Neuronal stem cell (in vitro differentiated cells): ENCODE data around the gene FASTK.

Experiments
- DNase-seq: peaks from one replicate; pipeline ENCODE4 v3.0.0-alpha.2; 2013; ENCODE audit warnings: low spot score
- H2AFZ ChIP-seq: one replicate; pipeline ENCODE4 v1.6.1; 2013; ENCODE audit warnings: mild to moderate bottlenecking, low read length, inconsistent platforms
- H2AK5ac ChIP-seq: 2 replicates; pipeline ENCODE4 v1.6.1; 2013; ENCODE audit warnings: low read depth, mild to moderate bottlenecking, inconsistent platforms, low read length, moderate library complexity, mixed read lengths
- H2BK120ac ChIP-seq: 2 replicates; pipeline ENCODE4 v1.6.1; 2013; ENCODE audit warnings: low read depth, mild to moderate bottlenecking, inconsistent platforms, low read length, moderate library complexity, mixed read lengths
- H2BK12ac ChIP-seq: one replicate; pipeline ENCODE4 v1.6.1; 2013; ENCODE audit warnings: low read length, inconsistent platforms
- H2BK15ac ChIP-seq: 2 replicates; pipeline ENCODE4 v1.6.1; 2013; ENCODE audit warnings: mild to moderate bottlenecking, low read length, inconsistent platforms, mixed read lengths
- H2BK5ac ChIP-seq: one replicate; pipeline ENCODE4 v1.6.1; 2013; ENCODE audit warnings: inconsistent platforms, mild to moderate bottlenecking, low read length, moderate library complexity
- H3K14ac ChIP-seq: one replicate; pipeline ENCODE4 v1.6.1; 2013; ENCODE audit warnings: low read length, inconsistent platforms
- H3K18ac ChIP-seq: 2 replicates; pipeline ENCODE4 v1.6.1; 2013; ENCODE audit warnings: low read length, inconsistent platforms
- H3K23ac ChIP-seq: 2 replicates; pipeline ENCODE4 v1.6.1; 2013; ENCODE audit warnings: low read depth, mild to moderate bottlenecking, mixed read lengths, low read length, inconsistent platforms; ENCODE audit not compliant: poor library complexity
- H3K27ac ChIP-seq: replicated peaks from 3 replicates; pipeline ENCODE4 v1.5.1; 2013; ENCODE audit warnings: low read length, inconsistent platforms
- H3K27me3 ChIP-seq, 3 experiments: 2 replicates each; pipeline ENCODE4 v1.6.1; 2013; ENCODE audit warnings: low read length in 3 of 3, mild to moderate bottlenecking in 2 of 3, inconsistent platforms in 1 of 3, low read depth in 1 of 3, mixed read lengths in 1 of 3, moderate library complexity in 1 of 3; ENCODE audit not compliant: control insufficient read depth in 3 of 3, insufficient read depth in 3 of 3
- H3K36me3 ChIP-seq, 2 donors: replicated peaks in 1 of 2; 2 replicates each; pipeline ENCODE4 v1.6.1; 2013; ENCODE audit warnings: low read length in 2 of 2; ENCODE audit not compliant: control insufficient read depth in 2 of 2, insufficient read depth in 2 of 2
- H3K4ac ChIP-seq: 2 replicates; pipeline ENCODE4 v1.6.1; 2013; ENCODE audit warnings: inconsistent platforms, mild to moderate bottlenecking, low read length, moderate library complexity
- H3K4me1 ChIP-seq, 2 donors: 1 replicate in 1 of 2; 2 replicates in 1 of 2; pipeline ENCODE4 v1.6.1; 2013; ENCODE audit warnings: low read length in 2 of 2, low read depth in 1 of 2; ENCODE audit not compliant: control insufficient read depth in 2 of 2, insufficient read depth in 1 of 2
- H3K4me2 ChIP-seq: one replicate; pipeline ENCODE4 v1.6.1; 2013; ENCODE audit warnings: mild to moderate bottlenecking, low read length, inconsistent platforms; ENCODE audit not compliant: insufficient read depth, poor library complexity, severe bottlenecking
- H3K4me3 ChIP-seq, 2 donors: 2 replicates each; pipeline ENCODE4 v1.5.1; 2013; ENCODE audit warnings: low read length in 2 of 2, mild to moderate bottlenecking in 2 of 2, inconsistent platforms in 1 of 2, moderate library complexity in 1 of 2
- H3K79me1 ChIP-seq: one replicate; pipeline ENCODE4 v1.6.1; 2013; ENCODE audit warnings: low read depth, mild to moderate bottlenecking, inconsistent platforms, low read length, moderate library complexity
- H3K9ac ChIP-seq: one replicate; pipeline ENCODE4 v1.6.1; 2013; ENCODE audit warnings: mild to moderate bottlenecking, low read depth, low read length, inconsistent platforms; ENCODE audit not compliant: poor library complexity
- H3K9me3 ChIP-seq, 2 donors: replicated peaks in 1 of 2; 2 replicates each; pipeline versions ENCODE3 to v1.6.1; 2013; ENCODE audit warnings: low read length in 2 of 2, mild to moderate bottlenecking in 2 of 2, inconsistent platforms in 1 of 2, low read depth in 1 of 2, mixed read lengths in 1 of 2, moderate library complexity in 1 of 2; ENCODE audit not compliant: control insufficient read depth in 2 of 2, insufficient read depth in 1 of 2
- H4K8ac ChIP-seq: one replicate; pipeline ENCODE4 v1.6.1; 2013; ENCODE audit warnings: low read depth, mild to moderate bottlenecking, inconsistent platforms, low read length, moderate library complexity
- H4K91ac ChIP-seq: one replicate; pipeline ENCODE4 v1.6.1; 2013; ENCODE audit warnings: low read length, low read depth, mild to moderate bottlenecking, inconsistent platforms; ENCODE audit not compliant: poor library complexity
- WGBS, 2 donors: extraction: QIAGEN DNeasy Blood & Tissue Kit; methylation state at CpG; one replicate each; pipeline ENCODE4 v1.1.7; 2013; ENCODE audit warnings: missing lambda C conversion rate in 2 of 2, mixed read lengths in 1 of 2; ENCODE audit not compliant: insufficient read length in 2 of 2, insufficient replicate concordance in 1 of 2; ENCODE audit errors: extremely low coverage in 2 of 2; 5-methylcytosine and 5-hydroxymethylcytosine counted together

Gene FASTK

GRCh38 chr7:151034312-151035025 is 46.1 kb downstream of the FASTK start:
- Histone ChIP-seq H3K4me3 (no peak overlapping the region), H3K4me2 (no peak overlapping the region), H3K9ac (no peak overlapping the region), H2BK12ac (no peak overlapping the region), H2AFZ (no peak overlapping the region), H3K9me3 (no peaks in the 10 kb centered on the region), H2BK120ac (no peak overlapping the region), H3K27me3 (no peaks in the 10 kb centered on the region), H2AK5ac (no peak overlapping the region), H3K4me1 (peaks cover 0 to 9% of the 10 kb centered on the region in 2 donors), H3K79me1 (no peaks in the 10 kb centered on the region), H2BK15ac (no peak overlapping the region), H3K18ac (no peak overlapping the region), H3K4ac (no peak overlapping the region), H3K27ac (no peak overlapping the region), H3K23ac (no peak overlapping the region), H3K14ac (no peak overlapping the region), H3K36me3 (peaks cover 13 to 41% of the 10 kb centered on the region in 2 donors), H4K91ac (no peak overlapping the region), H2BK5ac (no peak overlapping the region), H4K8ac (no peak overlapping the region)
- WGBS, 2 donors = no CpG with 5 or more reads among the region's 21 CpGs
- DNase-seq = no peak

DNA sequence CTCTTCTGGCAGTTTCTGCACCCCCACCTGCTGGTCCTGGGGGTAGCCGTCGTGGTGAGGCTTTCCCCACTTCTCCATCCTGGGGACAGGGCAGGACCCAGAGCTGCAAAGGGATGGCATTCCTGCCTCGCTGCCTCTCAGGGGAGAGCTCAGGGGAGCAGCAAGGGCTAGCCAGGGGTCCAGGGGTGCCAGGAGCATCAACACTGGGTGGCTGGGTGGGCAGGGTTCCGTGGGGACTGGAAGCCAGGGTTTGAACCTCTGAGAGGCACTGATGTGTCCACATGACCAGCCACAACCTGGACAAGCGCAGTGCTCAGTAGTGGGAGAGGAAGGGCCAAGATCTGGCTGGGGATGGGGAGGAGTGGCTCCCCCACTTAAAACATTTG is 46.8 kb downstream of the FASTK start:
- Histone ChIP-seq H4K91ac (no peak overlapping the region), H3K9ac (peak overlapping the region; percentile 30), H4K8ac (no peak overlapping the region), H3K4me2 (no peak overlapping the region), H3K36me3 (peaks cover 13 to 41% of the 10 kb centered on the region in 2 donors), H2BK15ac (no peak overlapping the region), H2AK5ac (no peak overlapping the region), H2BK12ac (no peak overlapping the region), H2AFZ (no peak overlapping the region), H3K4ac (no peak overlapping the region), H3K79me1 (no peaks in the 10 kb centered on the region), H3K27me3 (no peaks in the 10 kb centered on the region), H3K4me3 (no peak overlapping the region), H3K23ac (no peak overlapping the region), H2BK5ac (no peak overlapping the region), H2BK120ac (no peak overlapping the region), H3K4me1 (peaks cover 3% of the 10 kb centered on the region in 2 donors), H3K18ac (no peak overlapping the region), H3K27ac (no peak overlapping the region), H3K9me3 (no peaks in the 10 kb centered on the region), H3K14ac (no peak overlapping the region)
- WGBS, 2 donors = no CpG with 5 or more reads among the region's 5 CpGs
- no peak for DNase-seq

- Histone ChIP-seq H2BK5ac (no peak overlapping the region), H3K23ac (peak overlapping the region; percentile 29), H2BK15ac (no peak overlapping the region), H3K27me3 (no peaks in the 10 kb centered on the region), H2AFZ (no peak overlapping the region), H3K4me1 (peaks cover 0 to 4% of the 10 kb centered on the region in 2 donors), H3K4me2 (no peak overlapping the region), H3K9me3 (no peaks in the 10 kb centered on the region), H3K9ac (peak overlapping the region; percentile 24), H4K8ac (no peak overlapping the region), H3K4ac (no peak overlapping the region), H2AK5ac (no peak overlapping the region), H3K4me3 (no peak overlapping the region), H4K91ac (no peak overlapping the region), H2BK120ac (no peak overlapping the region), H3K79me1 (no peaks in the 10 kb centered on the region), H2BK12ac (no peak overlapping the region), H3K27ac (no peak overlapping the region), H3K36me3 (peaks cover 12 to 41% of the 10 kb centered on the region in 2 donors), H3K18ac (no peak overlapping the region), H3K14ac (no peak overlapping the region)
- no peak for DNase-seq
- no CpG with 5 or more reads among the region's 17 CpGs for WGBS, 2 donors
Measured at GRCh38 chr7:151032936-151033863, 47.4 kb downstream of the FASTK start.

GRCh38 chr7:151031011-151031410 is 49.6 kb downstream of the FASTK start:
- H3K4me1 ChIP-seq = peaks cover 5 to 13% of the 10 kb centered on the region in 2 donors
- no CpG with 5 or more reads among the region's 4 CpGs for WGBS, 2 donors

More at GRCh38 chr7:151031011-151031410, 49.6 kb downstream of the FASTK start:
- Histone ChIP-seq H3K27me3 (no peaks in the 10 kb centered on the region), H2BK12ac (no peak overlapping the region), H3K14ac (no peak overlapping the region), H2BK15ac (no peak overlapping the region), H4K8ac (no peak overlapping the region), H3K4me2 (no peak overlapping the region), H3K4me3 (no peak overlapping the region), H3K18ac (no peak overlapping the region), H4K91ac (no peak overlapping the region), H3K79me1 (no peaks in the 10 kb centered on the region), H2AK5ac (no peak overlapping the region), H3K27ac (no peak overlapping the region), H2BK120ac (no peak overlapping the region), H3K4ac (no peak overlapping the region), H2BK5ac (no peak overlapping the region), H3K23ac (no peak overlapping the region), H2AFZ (no peak overlapping the region), H3K9me3 (no peaks in the 10 kb centered on the region), H3K9ac (no peak overlapping the region), H3K36me3 (peaks cover 8 to 28% of the 10 kb centered on the region in 2 donors)
- DNase-seq = no peak
